Glutamatergic neuron (in vitro differentiated cells): ENCODE results near the gene AGBL4. TPM values are rescaled to one million over a fixed set of nuclear protein-coding genes. Genes with fewer than 3 reads are reported as not detected.

Experiments
- DNase-seq: peaks from one replicate; pipeline ENCODE4 v3.0.0; 2022
- H3K27ac Mint-ChIP-seq: one replicate; pipeline ENCODE4 v1.8.0; 2020; ENCODE audit warnings: mild to moderate bottlenecking, mixed read lengths, inconsistent platforms; ENCODE audit not compliant: unreplicated experiment
- H3K27me3 Mint-ChIP-seq: one replicate; pipeline ENCODE4 v1.8.0; 2020; ENCODE audit warnings: mild to moderate bottlenecking, moderate library complexity, mixed read lengths, inconsistent platforms; ENCODE audit not compliant: unreplicated experiment
- H3K36me3 Mint-ChIP-seq: one replicate; pipeline ENCODE4 v1.8.0; 2020; ENCODE audit warnings: mild to moderate bottlenecking, mixed read lengths, inconsistent platforms; ENCODE audit not compliant: unreplicated experiment
- H3K4me1 Mint-ChIP-seq: one replicate; pipeline ENCODE4 v1.8.0; 2020; ENCODE audit warnings: mild to moderate bottlenecking, low read depth, mixed read lengths, inconsistent platforms; ENCODE audit not compliant: unreplicated experiment
- H3K4me3 Mint-ChIP-seq: one replicate; pipeline ENCODE4 v1.8.0; 2020; ENCODE audit warnings: mild to moderate bottlenecking, mixed read lengths, inconsistent platforms; ENCODE audit not compliant: unreplicated experiment
- H3K9me3 Mint-ChIP-seq: one replicate; pipeline ENCODE4 v1.8.0; 2020; ENCODE audit warnings: mild to moderate bottlenecking, moderate library complexity, mixed read lengths, inconsistent platforms; ENCODE audit not compliant: unreplicated experiment
- CTCF ChIP-seq: fragments of 200-600 bp; sonication (generic); IDR thresholded peaks from one replicate; pipeline ENCODE4 v1.5.0; 2021; ENCODE audit not compliant: partially characterized antibody, unreplicated experiment
- total RNA-seq: library from RNA; stranded (reverse); fragmentation: NEBNext Ultra II Directional; extraction: Animal tissue kit (Norgen Biotek cat#: 25700); gene quantifications from one replicate; pipeline ENCODE4 v1.2.1, GENCODE V29; 2021; ENCODE audit not compliant: unreplicated experiment

The AGBL4 gene
- total RNA-seq, 1 donor from 2014 or later: 3.5 TPM

DNA sequence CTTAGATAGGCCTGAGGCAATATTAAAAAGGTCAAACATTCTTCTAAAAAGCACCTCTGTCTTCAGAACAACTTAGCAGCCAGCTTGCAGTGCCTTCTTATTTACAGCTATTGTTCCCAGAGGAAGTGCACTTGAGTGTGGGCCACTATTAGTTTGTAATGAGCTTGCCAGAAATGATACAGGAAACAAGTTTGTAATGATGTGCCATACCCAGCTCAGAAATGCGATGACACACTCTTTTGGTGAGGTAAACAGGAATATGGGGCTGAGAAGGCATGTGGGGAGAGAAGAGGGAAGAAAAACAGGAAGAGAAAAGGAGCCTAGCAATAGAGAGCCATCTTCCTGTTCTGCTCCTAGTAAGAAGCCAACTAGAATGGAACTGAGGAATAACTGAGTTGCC is 295.4 kb downstream of the AGBL4 start:
- Mint-ChIP-seq H3K27me3 (no peaks in the 10 kb centered on the region), H3K4me1 (no peaks in the 10 kb centered on the region), H3K4me3 (no peak overlapping the region), H3K27ac (no peak overlapping the region), H3K9me3 (no peaks in the 10 kb centered on the region), H3K36me3 (no peaks in the 10 kb centered on the region)
- no peak for DNase-seq
- no peak for TF ChIP-seq CTCF

DNA sequence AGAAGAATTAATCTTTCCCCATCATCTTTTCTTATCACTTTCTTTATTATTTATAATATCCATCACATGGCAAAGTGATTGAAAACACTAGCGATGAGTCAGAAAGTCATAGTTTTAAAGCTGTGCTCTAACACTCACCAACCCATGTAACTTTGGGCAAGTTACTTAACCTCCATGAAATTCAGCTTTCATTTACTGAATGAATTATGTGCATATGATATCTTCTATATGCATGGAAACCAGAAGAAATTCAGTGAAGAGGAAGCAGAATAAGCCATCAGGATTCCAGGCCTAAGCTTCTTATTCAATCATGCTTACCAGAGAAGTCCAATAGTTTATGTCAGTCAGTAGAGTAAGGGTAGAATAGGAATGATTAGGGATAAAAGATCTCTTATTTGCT is 300.1 kb downstream of the AGBL4 start:
- no peaks in the 10 kb centered on the region for H3K36me3 Mint-ChIP-seq
- H3K4me3 Mint-ChIP-seq: no peak overlapping the region
- H3K9me3 Mint-ChIP-seq: no peaks in the 10 kb centered on the region
- DNase-seq: no peak
- H3K27ac Mint-ChIP-seq: no peak overlapping the region
- H3K4me1 Mint-ChIP-seq: no peaks in the 10 kb centered on the region
- no peaks in the 10 kb centered on the region for H3K27me3 Mint-ChIP-seq
- TF ChIP-seq CTCF: no peak

DNA sequence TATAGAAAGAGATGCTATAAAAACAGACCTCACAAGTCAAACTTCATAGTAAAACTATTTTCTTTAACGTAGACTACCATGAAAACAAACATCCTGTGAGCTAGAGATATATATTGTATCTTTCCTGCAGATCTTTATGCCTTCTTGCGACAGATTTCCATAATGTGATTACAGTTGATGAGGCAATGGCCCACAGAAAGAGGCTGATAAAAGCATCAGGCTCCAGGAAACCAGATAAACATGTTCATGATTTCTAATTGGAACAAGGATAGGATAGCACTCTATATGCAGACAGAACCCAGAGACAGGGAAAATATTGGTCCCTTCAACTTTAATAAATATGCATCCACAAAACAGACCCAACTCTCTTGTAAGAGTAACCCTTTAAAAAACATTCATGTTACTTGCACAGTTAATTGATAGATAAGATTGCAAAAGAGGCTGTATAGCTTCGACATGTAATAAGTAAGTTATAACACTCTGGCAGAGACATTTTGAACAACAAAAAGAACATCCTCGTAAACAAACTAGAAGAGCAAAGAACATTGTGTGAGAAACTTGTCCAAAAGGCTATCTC is 329.4 kb downstream of the AGBL4 start:
- Mint-ChIP-seq H3K27me3 (no peaks in the 10 kb centered on the region), H3K4me1 (no peaks in the 10 kb centered on the region), H3K9me3 (no peaks in the 10 kb centered on the region), H3K36me3 (no peaks in the 10 kb centered on the region), H3K27ac (no peak overlapping the region), H3K4me3 (no peak overlapping the region)
- no peak for TF ChIP-seq CTCF
- DNase-seq: no peak

DNA sequence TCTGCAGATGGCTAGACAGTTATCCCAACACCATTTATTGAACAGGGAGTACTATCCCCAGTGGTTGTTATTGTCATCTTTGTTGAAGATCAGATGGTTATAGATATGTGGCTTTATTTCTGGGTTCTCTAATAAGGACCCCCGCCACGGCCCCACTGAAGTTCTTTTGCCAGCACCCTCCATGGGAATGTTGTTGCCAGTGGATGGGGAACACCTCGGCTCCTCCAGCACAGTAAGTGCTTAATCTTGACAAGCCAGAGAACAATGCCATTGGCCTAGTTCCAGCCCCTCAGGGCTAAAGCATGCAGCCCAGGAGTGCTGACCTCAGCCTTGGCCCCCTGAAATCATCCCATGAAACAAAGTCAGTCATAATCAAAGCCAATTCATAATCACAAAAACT is 337.6 kb downstream of the AGBL4 start:
- H3K4me1 Mint-ChIP-seq: no peaks in the 10 kb centered on the region
- H3K9me3 Mint-ChIP-seq: no peaks in the 10 kb centered on the region
- no peak overlapping the region for H3K27ac Mint-ChIP-seq
- no peak overlapping the region for H3K4me3 Mint-ChIP-seq
- TF ChIP-seq CTCF: no peak
- H3K36me3 Mint-ChIP-seq: no peaks in the 10 kb centered on the region
- DNase-seq: no peak
- H3K27me3 Mint-ChIP-seq: peaks cover 2% of the 10 kb centered on the region

DNA sequence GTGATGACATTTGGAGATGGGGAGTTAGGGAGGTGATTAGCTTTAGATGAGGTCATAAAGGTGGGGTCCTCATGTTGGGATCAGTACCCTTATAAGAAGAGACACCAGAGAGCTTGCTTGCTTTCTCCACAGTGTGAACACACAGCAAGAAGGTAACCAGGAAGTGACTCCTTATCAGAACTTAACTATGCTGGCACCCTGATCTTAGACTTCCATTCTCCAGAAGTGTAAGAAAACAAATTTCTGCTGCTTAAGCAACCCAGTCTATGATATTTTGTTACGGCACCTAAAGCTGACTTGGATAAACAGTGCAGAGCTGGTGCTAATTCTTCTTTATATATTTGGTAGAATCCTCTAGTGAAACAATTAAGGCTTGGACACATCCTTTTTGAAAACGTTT is 346.0 kb downstream of the AGBL4 start:
- Mint-ChIP-seq H3K36me3 (no peaks in the 10 kb centered on the region), H3K27ac (no peak overlapping the region), H3K4me3 (no peak overlapping the region), H3K9me3 (peaks cover 4% of the 10 kb centered on the region), H3K4me1 (no peaks in the 10 kb centered on the region), H3K27me3 (no peaks in the 10 kb centered on the region)
- no peak for DNase-seq
- no peak for TF ChIP-seq CTCF
